ENCODE measurements around the gene CLPX. TPM values are rescaled to one million over a fixed set of nuclear protein-coding genes. Genes with fewer than 3 reads are reported as not detected.

The CLPX gene
- total RNA-seq, 6 donors from 2014 or later: 39.3 to 105 (median 49.4) TPM

- Histone ChIP-seq H3K27me3 (no peaks in the 10 kb centered on the region), H3K4me3 (no peak overlapping the region), H3K4me1 (peaks cover 0 to 8% (median 2%) of the 10 kb centered on the region in 4 donors), H3K27ac (no peak overlapping the region), H3K9me3 (no peaks in the 10 kb centered on the region), H3K36me3 (no peaks in the 10 kb centered on the region)
- TF ChIP-seq EP300 (IDR thresholded peaks at IDR 0.05): no peak
- TF ChIP-seq POLR2A (IDR thresholded peaks at IDR 0.05): no peak
- TF ChIP-seq POLR2AphosphoS5 (IDR thresholded peaks at IDR 0.05): no peak
- no peak for TF ChIP-seq CTCF (IDR thresholded peaks at IDR 0.05)
- 52 to 60% methylated on average over 5 to 6 of the region's 6 CpGs for WGBS, 2 donors
- peak in 1 of 2 donors; percentile 61 for DNase-seq
- peak; percentile 50 to 51 for ATAC-seq (ENCODE audit: low FRiP score in 2 of 2)
Observed at GRCh38 chr15:65211482-65211982, 26.4 kb upstream of the CLPX start.

- no peak within 1 kb of the TSS for H3K4me3 ChIP-seq
Observed at GRCh38 chr15:65210770-65211481, 25.8 kb upstream of the CLPX start, which contains the start of gene CILP. TSS of gene CILP (minus strand) at chr15:65211473. CDS start at chr15:65209755, 1,718 bp downstream.

GRCh38 chr15:65209701-65210643 lies 24.8 kb upstream of the CLPX start:
- Histone ChIP-seq H3K4me1 (peaks cover 0 to 8% (median 2%) of the 10 kb centered on the region in 4 donors), H3K9me3 (no peaks in the 10 kb centered on the region), H3K27me3 (no peaks in the 10 kb centered on the region), H3K27ac (no peak overlapping the region), H3K4me3 (no peak overlapping the region), H3K36me3 (no peaks in the 10 kb centered on the region)
- ATAC-seq (ENCODE audit: low FRiP score in 2 of 2): no peak
- 79 to 81% methylated on average over 11 to 17 of the region's 17 CpGs for WGBS, 2 donors
- DNase-seq: no peak
- TF ChIP-seq POLR2A (IDR thresholded peaks at IDR 0.05) (no peak), EP300 (IDR thresholded peaks at IDR 0.05) (no peak), CTCF (IDR thresholded peaks at IDR 0.05) (no peak), POLR2AphosphoS5 (IDR thresholded peaks at IDR 0.05) (no peak)

More at GRCh38 chr15:65210770-65211481, 25.8 kb upstream of the CLPX start, which contains the start of gene CILP:
- Histone ChIP-seq H3K27me3 (no peaks in the 10 kb centered on the region), H3K36me3 (no peaks in the 10 kb centered on the region), H3K27ac (peak within 1 kb of the TSS in 1 of 4 donors; percentile 13), H3K9me3 (no peaks in the 10 kb centered on the region), H3K4me1 (peaks cover 0 to 8% (median 2%) of the 10 kb centered on the region in 4 donors)
- WGBS, 2 donors: 73 to 84% methylated on average over 6 to 8 of the region's 8 CpGs
- DNase-seq (no peak), ATAC-seq (ENCODE audit: low FRiP score in 2 of 2) (no peak)
- no peak for TF ChIP-seq POLR2A (IDR thresholded peaks at IDR 0.05)
- TF ChIP-seq POLR2AphosphoS5 (IDR thresholded peaks at IDR 0.05): no peak
- no peak for TF ChIP-seq EP300 (IDR thresholded peaks at IDR 0.05)

GRCh38 chr15:65208647-65209046 lies 23.5 kb upstream of the CLPX start:
- Histone ChIP-seq H3K9me3 (no peaks in the 10 kb centered on the region), H3K4me3 (no peak overlapping the region), H3K27me3 (no peaks in the 10 kb centered on the region), H3K36me3 (no peaks in the 10 kb centered on the region), H3K4me1 (peaks cover 0 to 8% (median 2%) of the 10 kb centered on the region in 4 donors), H3K27ac (no peak overlapping the region)
- TF ChIP-seq POLR2A (IDR thresholded peaks at IDR 0.05) (no peak), CTCF (IDR thresholded peaks at IDR 0.05) (no peak), POLR2AphosphoS5 (IDR thresholded peaks at IDR 0.05) (no peak), EP300 (IDR thresholded peaks at IDR 0.05) (no peak)
- WGBS, 2 donors: 100% methylated on average over 2 of the region's 2 CpGs
- ATAC-seq (ENCODE audit: low FRiP score in 2 of 2) (no peak), DNase-seq (no peak)

All from upper lobe of left lung (tissue), 6 donors.